Muscle of back (tissue), 11 donors: ENCODE data around the gene AMOTL1. TPM values are rescaled to one million over a fixed set of nuclear protein-coding genes. Genes with fewer than 3 reads are reported as not detected.
"Not testable (repeated sequence)": the region's sequence is repeated elsewhere in the genome, so short reads cannot be mapped to it uniquely, and the experiment has no call there.

Experiments used
- DNase-seq, 3 donors: peaks; one replicate each; pipeline versions ENCODE4 v3.0.0 to v3.0.0-alpha.2; 2013
- polyA plus RNA-seq, 10 donors: library from polyadenylated mRNA; unstranded; fragments of 120-200 nt; gene quantifications; one replicate each; pipeline ENCODE4 v1.2.1, GENCODE V29; 2013; ENCODE audit not compliant: insufficient read length in 10 of 10

Gene AMOTL1
- polyA plus RNA-seq, 10 donors = 46.3 to 70.2 (median 57.4) TPM

GRCh38 chr11:94851864-94852636, 83.9 kb downstream of the AMOTL1 start:
- DNase-seq = no peak

GRCh38 chr11:94853288-94853687, 85.1 kb downstream of the AMOTL1 start:
- not testable (repeated sequence) for DNase-seq

GRCh38 chr11:94853836-94854235, 85.7 kb downstream of the AMOTL1 start:
- DNase-seq = no peak

- no peak for DNase-seq
These were observed 86.8 kb downstream of the AMOTL1 start for GRCh38 chr11:94854770-94855633.

- no peak for DNase-seq
These were observed 87.5 kb downstream of the AMOTL1 start for GRCh38 chr11:94855666-94856065.

- no peak for DNase-seq
These were observed 88.3 kb downstream of the AMOTL1 start for GRCh38 chr11:94856443-94856842.

- no peak for DNase-seq
These were observed 89.2 kb downstream of the AMOTL1 start for GRCh38 chr11:94857337-94857736.

GRCh38 chr11:94858012-94858705, 90.0 kb downstream of the AMOTL1 start:
- no peak for DNase-seq

GRCh38 chr11:94860333-94860732, 92.2 kb downstream of the AMOTL1 start:
- DNase-seq = no peak

- no peak for DNase-seq
These were observed 93.2 kb downstream of the AMOTL1 start for GRCh38 chr11:94861306-94861845.

- no peak for DNase-seq
These were observed 95.0 kb downstream of the AMOTL1 start for GRCh38 chr11:94862926-94863880.

GRCh38 chr11:94864506-94865045, 96.4 kb downstream of the AMOTL1 start:
- no peak for DNase-seq

- no peak for DNase-seq
These were observed 98.2 kb downstream of the AMOTL1 start for GRCh38 chr11:94866231-94866822.

- no peak for DNase-seq
These were observed 99.0 kb downstream of the AMOTL1 start for GRCh38 chr11:94866936-94867795.

GRCh38 chr11:94868468-94868867, 100.3 kb downstream of the AMOTL1 start:
- no peak for DNase-seq

- DNase-seq = no peak
These were observed 101.0 kb downstream of the AMOTL1 start for GRCh38 chr11:94869186-94869585.

- no peak for DNase-seq
These were observed 102.3 kb downstream of the AMOTL1 start for GRCh38 chr11:94870422-94870821.

- no peak for DNase-seq
These were observed 103.5 kb downstream of the AMOTL1 start for GRCh38 chr11:94871491-94872185.
